Stromal cell of bone marrow (primary cell): ENCODE results near the gene TTLL8.
A peak's percentile ranks its signal among the peaks of the same experiment; 100 is the strongest.

Experiments
- DNase-seq: peaks from one replicate; pipeline ENCODE4 v3.0.0-alpha.2; 2012; ENCODE audit warnings: low read depth

Gene TTLL8

DNA sequence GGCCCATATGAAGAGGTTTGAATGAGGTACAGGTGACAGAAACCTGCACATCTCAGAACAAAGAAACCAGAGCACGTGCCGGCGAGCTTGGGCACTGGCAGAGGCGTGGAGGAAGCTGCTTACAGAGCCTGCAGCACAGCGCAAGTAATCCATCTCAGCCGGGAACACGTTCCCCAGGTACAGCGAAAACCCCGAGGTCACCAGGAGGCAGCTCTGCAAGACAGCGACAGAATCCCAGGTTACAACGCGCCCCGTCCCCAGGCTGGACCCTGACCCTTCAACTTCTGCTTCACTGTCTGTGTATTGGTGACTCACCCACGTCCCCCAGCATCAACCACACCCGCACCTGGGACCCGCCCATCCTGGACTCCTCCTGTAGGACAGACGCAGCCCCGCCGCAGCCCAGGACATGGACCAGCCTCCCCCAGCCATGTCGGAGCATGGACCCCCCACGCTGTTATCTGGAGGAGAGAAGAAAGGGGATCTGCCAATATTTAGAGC is 24.9 kb upstream of the TTLL8 start:
- DNase-seq, result no peak

- DNase-seq, result no peak
Observed at GRCh38 chr22:50082197-50082715, 24.2 kb upstream of the TTLL8 start.

DNA sequence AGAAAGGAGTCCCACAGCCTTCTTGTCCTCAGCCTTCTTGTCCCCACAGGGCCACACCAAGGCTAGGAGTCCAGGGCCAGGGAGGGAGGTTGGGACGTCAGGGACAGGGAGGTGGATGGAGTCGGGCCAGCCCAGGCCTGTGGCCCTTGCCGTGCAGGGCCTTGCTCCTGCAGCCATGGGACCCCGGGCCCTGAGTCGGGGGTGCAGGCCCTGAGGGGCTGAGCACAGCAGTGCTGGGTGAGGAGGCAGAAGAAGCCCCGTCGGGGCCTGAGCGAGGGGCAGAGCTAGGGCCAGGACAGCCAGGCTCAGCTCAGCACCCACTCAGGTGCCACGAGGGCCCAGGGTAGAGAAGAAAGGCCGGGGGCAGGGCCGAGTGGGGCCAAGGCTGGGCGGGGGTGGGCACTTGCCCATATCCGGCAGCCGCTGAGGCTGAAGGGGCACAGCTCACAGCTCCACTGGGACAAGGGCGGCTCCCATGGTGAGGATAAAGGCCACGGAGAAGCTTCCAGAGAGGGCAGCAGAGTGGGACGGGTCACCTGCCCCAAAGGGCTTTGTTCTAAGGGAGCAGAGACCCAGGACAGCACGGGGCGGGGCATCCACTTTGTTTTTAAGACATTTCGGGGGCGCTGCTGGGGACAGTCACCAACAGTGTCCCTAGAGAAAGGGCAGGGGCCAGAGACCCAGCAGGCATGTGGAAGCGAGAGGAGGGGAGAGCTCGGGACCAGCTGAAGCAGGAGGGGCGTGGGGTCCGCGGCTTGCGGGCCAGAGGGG is 23.5 kb upstream of the TTLL8 start:
- DNase-seq, result no peak

DNA sequence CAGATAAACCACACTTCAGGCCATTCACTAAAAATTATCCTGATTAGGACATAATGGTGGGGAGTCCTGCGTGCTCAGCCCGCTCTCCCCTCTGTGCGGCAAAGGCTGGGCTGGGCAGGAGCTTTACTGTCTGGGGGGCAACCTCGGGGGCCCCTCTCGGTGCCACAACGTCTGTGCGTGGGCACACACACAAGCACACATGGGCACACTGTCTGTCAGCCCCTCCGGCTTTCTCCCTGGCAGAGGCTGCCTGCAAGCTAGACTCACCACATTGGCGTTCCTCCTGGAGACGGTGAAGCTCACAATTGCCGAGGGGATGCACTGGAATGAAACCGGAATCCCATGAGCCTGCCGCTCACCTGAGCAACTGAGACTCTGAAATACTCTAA is 22.0 kb upstream of the TTLL8 start:
- no peak for DNase-seq

GRCh38 chr22:50078761-50079160 is 20.7 kb upstream of the TTLL8 start:
- no peak for DNase-seq

- DNase-seq, result no peak
Observed at GRCh38 chr22:50078246-50078645, 20.1 kb upstream of the TTLL8 start.

GRCh38 chr22:50076646-50077535 is 18.8 kb upstream of the TTLL8 start:
- no peak for DNase-seq

DNA sequence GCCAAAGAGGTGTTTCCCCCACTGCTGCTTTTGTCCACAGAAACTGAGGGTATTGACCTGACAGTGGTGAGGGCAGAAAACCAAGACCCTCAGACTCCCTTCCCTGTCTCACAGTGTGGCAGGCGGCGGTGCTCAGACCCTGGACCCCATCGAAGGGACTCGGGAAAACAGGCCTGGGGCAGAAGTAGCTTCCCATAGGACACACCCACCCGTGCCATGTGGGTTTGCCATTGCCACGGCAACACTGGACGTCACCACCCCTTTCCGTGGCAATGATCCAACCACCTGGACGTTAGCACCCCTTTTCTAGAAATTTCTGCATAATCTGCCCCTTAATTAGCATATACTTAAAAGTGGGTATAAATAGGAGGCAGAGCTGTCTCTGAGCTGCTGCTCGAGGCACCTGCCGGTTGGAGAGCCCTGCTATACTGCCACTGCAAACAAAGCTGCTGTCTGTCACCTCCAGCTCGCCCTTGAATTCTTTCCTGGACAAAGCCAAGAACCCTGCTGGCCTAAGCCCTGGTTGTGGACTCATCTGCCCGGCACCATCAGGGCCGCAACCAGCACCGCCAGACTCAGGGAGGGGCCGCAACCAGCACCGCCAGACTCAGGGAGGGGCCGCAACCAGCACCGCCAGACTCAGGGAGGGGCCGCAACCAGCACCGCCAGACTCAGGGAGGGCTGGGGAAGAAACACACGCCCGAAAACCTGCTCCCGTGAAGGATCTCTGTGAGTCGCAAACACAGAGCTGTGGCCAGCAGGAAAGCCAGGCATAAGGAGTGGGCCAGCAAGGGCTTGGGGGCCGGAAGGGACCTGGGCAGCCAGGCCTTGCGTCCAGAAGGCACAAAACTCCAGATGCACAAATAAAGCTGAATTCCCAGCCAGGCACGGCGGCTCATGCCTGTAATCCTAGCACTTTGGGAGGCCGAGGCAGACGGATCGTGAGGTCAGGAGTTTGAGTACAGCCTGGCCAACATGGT is 16.7 kb upstream of the TTLL8 start:
- DNase-seq, result no peak

DNA sequence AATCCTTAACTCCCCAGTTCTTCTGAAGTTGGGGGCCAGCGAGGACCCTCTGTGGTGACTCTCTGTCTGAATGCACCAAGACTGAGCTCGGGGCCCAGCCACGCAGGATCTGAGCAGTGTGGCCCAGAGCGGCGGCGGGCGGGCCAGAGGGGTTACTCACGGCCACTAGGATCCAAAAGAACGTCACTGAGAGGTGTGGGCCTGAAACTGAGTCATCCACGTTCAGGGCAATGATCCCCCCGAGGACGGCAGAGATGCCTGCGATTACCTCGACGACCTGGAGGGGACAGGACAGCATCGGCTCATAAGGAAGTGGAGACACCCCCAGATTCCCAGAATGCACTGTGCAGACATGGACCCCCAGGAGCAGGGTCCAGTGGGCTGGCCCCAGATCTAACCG is 16.0 kb upstream of the TTLL8 start:
- DNase-seq, result peak; percentile 9

- DNase-seq, result no peak
Observed at GRCh38 chr22:50072714-50073538, 14.8 kb upstream of the TTLL8 start.

- no peak for DNase-seq
Observed at GRCh38 chr22:50072167-50072555, 14.1 kb upstream of the TTLL8 start.

- DNase-seq, result no peak
Observed at GRCh38 chr22:50071432-50072166, 13.5 kb upstream of the TTLL8 start.

DNA sequence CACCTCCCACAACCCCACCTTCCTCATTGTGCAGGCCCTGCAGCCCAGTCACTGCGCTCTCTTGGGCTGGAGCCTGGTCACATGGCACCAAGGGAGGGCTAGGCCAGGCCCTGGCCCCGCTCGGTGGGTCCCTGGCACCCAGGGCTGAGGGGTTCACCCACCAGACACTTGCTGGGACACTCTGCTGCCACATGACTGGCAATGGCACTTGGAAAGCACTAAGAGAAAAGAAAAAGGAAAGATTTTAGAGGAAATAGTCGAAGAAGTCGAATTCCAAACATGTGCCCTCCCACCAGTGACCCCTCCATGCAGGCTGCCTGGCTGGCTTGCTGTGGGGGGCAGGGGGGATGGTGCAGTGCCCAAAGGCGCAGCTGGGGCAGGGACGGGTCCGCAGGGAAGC is 12.3 kb upstream of the TTLL8 start:
- no peak for DNase-seq

GRCh38 chr22:50068096-50068495 is 10.0 kb upstream of the TTLL8 start:
- DNase-seq, result no peak

GRCh38 chr22:50067244-50067643 is 9.1 kb upstream of the TTLL8 start:
- DNase-seq, result no peak

DNA sequence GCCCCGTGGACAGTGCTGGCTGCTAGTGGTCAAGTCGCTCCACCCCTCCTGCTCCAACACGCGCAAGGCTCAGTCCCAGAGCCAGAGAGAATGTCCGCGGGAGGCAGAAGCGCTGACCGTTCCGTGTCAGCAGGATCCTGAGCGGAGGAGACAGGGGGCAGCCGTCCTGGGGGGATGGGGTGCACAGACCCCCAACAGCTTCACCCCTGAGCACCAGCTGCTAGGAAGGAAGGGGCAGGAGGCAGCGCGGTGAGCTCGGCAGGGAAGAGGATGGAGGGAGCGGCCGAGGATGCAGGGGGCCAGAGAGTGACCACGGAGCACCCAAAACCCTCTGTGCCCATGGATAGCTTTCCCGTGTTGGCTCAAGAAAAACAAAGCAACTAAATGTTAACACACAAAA is 6.4 kb upstream of the TTLL8 start:
- DNase-seq, result no peak

- no peak for DNase-seq
Observed at GRCh38 chr22:50063589-50064393, 5.7 kb upstream of the TTLL8 start.

DNA sequence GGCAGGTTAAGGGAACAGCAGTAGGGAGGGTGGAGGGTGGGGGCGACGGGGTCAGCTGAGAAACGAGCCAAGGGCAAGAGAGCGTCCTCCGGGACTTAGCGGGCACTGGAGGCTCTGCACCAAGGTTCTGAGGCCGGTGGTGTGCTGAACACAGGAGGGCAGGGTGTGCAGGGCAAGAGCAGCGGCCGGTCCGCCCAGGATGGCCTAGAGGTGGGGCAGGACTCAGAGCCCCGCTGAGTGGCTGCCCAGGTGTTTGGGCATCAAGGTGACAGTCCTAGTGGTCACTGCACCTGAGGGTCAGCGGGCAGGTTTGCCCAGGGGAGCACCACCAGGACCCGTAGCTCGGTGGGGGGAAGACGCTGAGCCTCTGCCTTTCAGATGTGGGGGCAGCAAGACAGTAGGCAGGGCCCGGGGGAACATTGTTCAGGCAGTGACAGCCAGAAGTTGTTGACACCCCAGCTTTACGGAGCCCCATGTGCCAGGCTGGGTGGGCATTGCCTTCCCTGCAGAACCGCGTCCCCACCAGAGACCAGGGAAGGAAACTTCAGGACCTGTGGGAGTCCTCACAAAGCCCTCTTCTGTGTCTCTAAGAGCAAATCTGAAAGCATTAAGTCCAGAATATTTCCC is 4.5 kb upstream of the TTLL8 start:
- no peak for DNase-seq

GRCh38 chr22:50061824-50062355 is 3.8 kb upstream of the TTLL8 start:
- no peak for DNase-seq
